CD14-positive monocyte (primary cell): ENCODE results near the gene RXFP2. TPM values are rescaled to one million over a fixed set of nuclear protein-coding genes. Genes with fewer than 3 reads are reported as not detected.

Source experiments
- DNase-seq, 3 donors: peaks; one replicate each; pipeline ENCODE4 v3.0.0-alpha.2; 2011 to 2022
- H2AFZ ChIP-seq: 2 replicates; pipeline ENCODE4 v1.6.0; 2012; ENCODE audit warnings: mild to moderate bottlenecking, low read depth, low read length, inconsistent platforms; ENCODE audit not compliant: insufficient read depth, poor library complexity, severe bottlenecking
- H3K27ac ChIP-seq, 2 donors: 1 replicate in 1 of 2; 2 replicates in 1 of 2; pipeline ENCODE4 v1.5.1; 2012 to 2013; ENCODE audit warnings: low read length in 2 of 2, control low read depth in 1 of 2, inconsistent platforms in 1 of 2, low read depth in 1 of 2, mild to moderate bottlenecking in 1 of 2
- H3K27me3 ChIP-seq, 2 donors: one replicate each; pipeline versions ENCODE4 v1.6.0 to v1.6.1; 2011 to 2013; ENCODE audit warnings: low read length in 2 of 2; ENCODE audit not compliant: control insufficient read depth in 2 of 2, insufficient read depth in 2 of 2
- H3K36me3 ChIP-seq, 2 donors: replicated peaks in 1 of 2; 1 replicate in 1 of 2; 2 replicates in 1 of 2; pipeline versions ENCODE4 v1.5.1 to v1.6.1; 2012 to 2013; ENCODE audit warnings: low read length in 2 of 2, control low read depth in 1 of 2, inconsistent platforms in 1 of 2, mild to moderate bottlenecking in 1 of 2; ENCODE audit not compliant: insufficient read depth in 2 of 2, control insufficient read depth in 1 of 2
- H3K4me1 ChIP-seq, 2 donors: 1 replicate in 1 of 2; 2 replicates in 1 of 2; pipeline versions ENCODE4 v1.5.1 to v1.6.1; 2012 to 2013; ENCODE audit warnings: low read length in 2 of 2, control low read depth in 1 of 2, inconsistent platforms in 1 of 2, mild to moderate bottlenecking in 1 of 2, moderate library complexity in 1 of 2; ENCODE audit not compliant: insufficient read depth in 2 of 2, control insufficient read depth in 1 of 2
- H3K4me2 ChIP-seq: replicated peaks from 2 replicates; pipeline ENCODE3; 2012; ENCODE audit warnings: low read length, moderate library complexity, mild to moderate bottlenecking; ENCODE audit not compliant: poor library complexity, severe bottlenecking; ENCODE audit errors: extremely low read depth
- H3K4me3 ChIP-seq, 3 experiments: fragments of 200-600 bp in 1 of 3; sonication (generic) in 1 of 3; replicated peaks in 1 of 3; 1 replicate in 2 of 3; 2 replicates in 1 of 3; pipeline ENCODE4 v1.5.1; 2011 to 2013; ENCODE audit warnings: low read length in 3 of 3, mild to moderate bottlenecking in 3 of 3, control low read depth in 2 of 3, low read depth in 2 of 3, inconsistent platforms in 1 of 3, moderate library complexity in 1 of 3
- H3K79me2 ChIP-seq: 2 replicates; pipeline ENCODE4 v1.6.0; 2012; ENCODE audit warnings: mild to moderate bottlenecking, control low read depth, inconsistent platforms, low read length, moderate library complexity; ENCODE audit not compliant: insufficient read depth
- H3K9ac ChIP-seq: 2 replicates; pipeline ENCODE4 v1.6.0; 2017; ENCODE audit warnings: low read length, mild to moderate bottlenecking; ENCODE audit not compliant: insufficient read depth, poor library complexity, severe bottlenecking
- H3K9me3 ChIP-seq, 2 donors: replicated peaks in 1 of 2; 1 replicate in 1 of 2; 2 replicates in 1 of 2; pipeline versions ENCODE4 v1.5.1 to v1.6.1; 2012 to 2013; ENCODE audit warnings: low read length in 2 of 2, control low read depth in 1 of 2; ENCODE audit not compliant: control insufficient read depth in 1 of 2, insufficient read depth in 1 of 2
- H4K20me1 ChIP-seq: 2 replicates; pipeline ENCODE4 v1.6.0; 2012; ENCODE audit warnings: mild to moderate bottlenecking, low read length, control low read depth, moderate library complexity; ENCODE audit not compliant: insufficient read depth
- H3K27ac Mint-ChIP-seq, 7 donors: one replicate each; pipeline ENCODE4 v1.8.0; 2020; ENCODE audit warnings: mild to moderate bottlenecking in 7 of 7, mixed read lengths in 7 of 7, moderate library complexity in 6 of 7, inconsistent platforms in 2 of 7
- H3K27me3 Mint-ChIP-seq, 3 donors: one replicate each; pipeline ENCODE4 v1.8.0; 2021 to 2022; ENCODE audit warnings: low read depth in 3 of 3, mild to moderate bottlenecking in 3 of 3, mixed read lengths in 3 of 3, moderate library complexity in 3 of 3, inconsistent platforms in 1 of 3
- H3K36me3 Mint-ChIP-seq, 2 donors: one replicate each; pipeline ENCODE4 v1.8.0; 2020; ENCODE audit warnings: mixed read lengths in 2 of 2, inconsistent platforms in 1 of 2, mild to moderate bottlenecking in 1 of 2
- H3K4me1 Mint-ChIP-seq: one replicate; pipeline ENCODE4 v1.8.0; 2020; ENCODE audit warnings: mild to moderate bottlenecking, mixed read lengths
- H3K4me3 Mint-ChIP-seq, 2 donors: one replicate each; pipeline ENCODE4 v1.8.0; 2020; ENCODE audit warnings: mild to moderate bottlenecking in 2 of 2, mixed read lengths in 2 of 2, moderate library complexity in 1 of 2
- H3K9me3 Mint-ChIP-seq, 7 donors: one replicate each; pipeline ENCODE4 v1.8.0; 2020 to 2022; ENCODE audit warnings: mixed read lengths in 7 of 7, mild to moderate bottlenecking in 6 of 7, moderate library complexity in 6 of 7, inconsistent platforms in 2 of 7
- WGBS: methylation state at CpG from one replicate; pipeline ENCODE4 v1.1.5; 2013; ENCODE audit warnings: missing lambda C conversion rate; ENCODE audit not compliant: insufficient coverage; 5-methylcytosine and 5-hydroxymethylcytosine counted together
- intact Hi-C, 2 donors: fragments of 100-400 bp; cut with micrococcal nuclease; formaldehyde crosslinking; loops; one replicate each; pipeline versions ENCODE4 v1.15.0 to v1.15.1; 2023
- polyA plus RNA-seq, 3 donors: library from polyadenylated mRNA; depleted of rRNA in 1 of 3; unstranded in 2 of 3; stranded (reverse) in 1 of 3; fragments of 300-500 nt in 2 of 3; fragments of >200 nt in 1 of 3; fragmentation: Illumina TruSeq in 2 of 3; gene quantifications; 1 replicate in 2 of 3; 2 replicates in 1 of 3; pipeline ENCODE4 v1.2.3, GENCODE V29; 2012 to 2021
- TF ChIP-seq, protein P1 (sequence below): fragments of 200-600 bp; IDR thresholded peaks from one replicate; pipeline ENCODE4 v1.8.0; 2022; ENCODE audit warnings: antibody characterized with exemption, mild to moderate bottlenecking

RXFP2 gene
- polyA plus RNA-seq, 3 donors, result 0.38 to 0.69 TPM; not detected in 1

DNA sequence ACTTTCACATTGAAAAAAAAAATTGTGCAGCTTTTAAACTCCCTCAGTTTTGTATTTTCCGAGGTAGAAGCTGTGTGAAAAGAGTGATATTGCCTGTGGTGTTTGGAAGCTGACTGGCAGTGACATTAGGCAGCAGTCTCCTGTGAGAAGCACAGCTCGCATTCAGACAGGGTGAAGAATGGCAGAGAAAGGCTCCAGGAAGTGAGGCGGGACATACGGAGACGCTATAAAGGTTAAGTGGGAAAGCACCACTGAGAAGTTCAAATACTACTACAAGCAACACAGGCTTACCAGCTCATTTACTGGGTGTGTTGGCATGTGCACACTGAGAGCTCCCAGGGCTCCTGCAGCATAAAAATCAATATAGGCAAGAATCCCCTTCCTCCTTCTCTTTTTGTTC is 88.4 kb downstream of the RXFP2 start:
- Histone ChIP-seq H3K9ac (no peak overlapping the region), H3K9me3 (no peaks in the 10 kb centered on the region), H3K79me2 (no peaks in the 10 kb centered on the region), H3K27ac (no peak overlapping the region), H2AFZ (peak overlapping the region; percentile 44), H4K20me1 (no peaks in the 10 kb centered on the region), H3K4me3 (no peak overlapping the region), H3K4me1 (peaks cover 12 to 19% of the 10 kb centered on the region in 2 donors), H3K4me2 (no peak overlapping the region), H3K27me3 (no peaks in the 10 kb centered on the region), H3K36me3 (no peaks in the 10 kb centered on the region)
- no peaks in the 10 kb centered on the region for H3K9me3 Mint-ChIP-seq
- WGBS, result 20% methylated on average over 1 of the region's 5 CpGs
- no peak for DNase-seq
- TF ChIP-seq, protein P1, sequence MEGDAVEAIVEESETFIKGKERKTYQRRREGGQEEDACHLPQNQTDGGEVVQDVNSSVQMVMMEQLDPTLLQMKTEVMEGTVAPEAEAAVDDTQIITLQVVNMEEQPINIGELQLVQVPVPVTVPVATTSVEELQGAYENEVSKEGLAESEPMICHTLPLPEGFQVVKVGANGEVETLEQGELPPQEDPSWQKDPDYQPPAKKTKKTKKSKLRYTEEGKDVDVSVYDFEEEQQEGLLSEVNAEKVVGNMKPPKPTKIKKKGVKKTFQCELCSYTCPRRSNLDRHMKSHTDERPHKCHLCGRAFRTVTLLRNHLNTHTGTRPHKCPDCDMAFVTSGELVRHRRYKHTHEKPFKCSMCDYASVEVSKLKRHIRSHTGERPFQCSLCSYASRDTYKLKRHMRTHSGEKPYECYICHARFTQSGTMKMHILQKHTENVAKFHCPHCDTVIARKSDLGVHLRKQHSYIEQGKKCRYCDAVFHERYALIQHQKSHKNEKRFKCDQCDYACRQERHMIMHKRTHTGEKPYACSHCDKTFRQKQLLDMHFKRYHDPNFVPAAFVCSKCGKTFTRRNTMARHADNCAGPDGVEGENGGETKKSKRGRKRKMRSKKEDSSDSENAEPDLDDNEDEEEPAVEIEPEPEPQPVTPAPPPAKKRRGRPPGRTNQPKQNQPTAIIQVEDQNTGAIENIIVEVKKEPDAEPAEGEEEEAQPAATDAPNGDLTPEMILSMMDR, result no peak
- peaks cover 0 to 2% (median 2%) of the 10 kb centered on the region in 3 donors for H3K27me3 Mint-ChIP-seq
- intact Hi-C loops, result no loop called here
- peak overlapping the region in 1 of 7 donors; percentile 39 for H3K27ac Mint-ChIP-seq
- peaks cover 30% of the 10 kb centered on the region for H3K4me1 Mint-ChIP-seq
- no peaks in the 10 kb centered on the region for H3K36me3 Mint-ChIP-seq
- H3K4me3 Mint-ChIP-seq, result no peak overlapping the region

DNA sequence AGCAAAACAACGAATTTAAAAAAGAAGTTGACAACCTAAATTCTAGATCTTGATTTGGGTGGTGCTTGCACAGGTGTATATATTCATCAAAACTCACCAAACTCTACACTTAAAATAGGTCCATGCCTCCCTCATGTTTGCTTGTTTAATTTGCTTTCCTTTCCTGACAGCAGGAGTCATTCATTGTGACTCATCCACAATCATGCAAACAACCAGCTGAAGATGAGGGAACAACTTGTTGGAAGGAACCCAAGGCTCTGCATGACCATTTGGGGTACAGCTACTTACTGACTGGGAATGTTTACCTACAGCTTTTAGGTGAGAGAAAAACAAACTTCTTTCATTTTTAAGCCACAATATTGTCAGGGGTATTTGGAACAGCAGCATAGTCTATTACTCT is 96.6 kb downstream of the RXFP2 start:
- TF ChIP-seq, protein P1, result no peak
- peaks cover 0 to 4% (median 2%) of the 10 kb centered on the region in 3 donors for H3K27me3 Mint-ChIP-seq
- H3K9ac ChIP-seq, result no peak overlapping the region
- no peaks in the 10 kb centered on the region for H3K27me3 ChIP-seq
- no peak overlapping the region for H3K4me3 ChIP-seq
- no peak overlapping the region for H3K4me3 Mint-ChIP-seq
- peaks cover 0 to 5% of the 10 kb centered on the region in 2 donors for H3K4me1 ChIP-seq
- no peaks in the 10 kb centered on the region for H3K36me3 Mint-ChIP-seq
- no CpG with 5 or more reads among the region's 1 CpG for WGBS
- H3K9me3 Mint-ChIP-seq, result no peaks in the 10 kb centered on the region
- no peaks in the 10 kb centered on the region for H3K36me3 ChIP-seq
- H3K27ac Mint-ChIP-seq, result no peak overlapping the region
- H2AFZ ChIP-seq, result no peak overlapping the region
- no peaks in the 10 kb centered on the region for H4K20me1 ChIP-seq
- no peak overlapping the region for H3K27ac ChIP-seq
- no peaks in the 10 kb centered on the region for H3K9me3 ChIP-seq
- H3K4me1 Mint-ChIP-seq, result peaks cover 13% of the 10 kb centered on the region
- H3K4me2 ChIP-seq, result no peak overlapping the region
- H3K79me2 ChIP-seq, result no peaks in the 10 kb centered on the region
- DNase-seq, result peak in 1 of 3 donors; percentile 17
- intact Hi-C loops, result no loop called here
